Fibroblast of lung (primary cell): Measurements from ENCODE around the gene TMCC1.

Experiments used
- EZH2 ChIP-seq: IDR thresholded peaks from 2 replicates; pipeline ENCODE4 v1.5.1; 2012; ENCODE audit warnings: low read length, control low read depth, mild to moderate bottlenecking; ENCODE audit errors: missing control alignments
- TF ChIP-seq, protein P1 (sequence below), 2 donors: IDR thresholded peaks in 1 of 2; conservative IDR thresholded peaks in 1 of 2; 1 replicate in 1 of 2; 2 replicates in 1 of 2; pipeline ENCODE4 v1.5.1; 2011 to 2012; ENCODE audit warnings: low read length in 2 of 2, control low read depth in 1 of 2, inconsistent platforms in 1 of 2, low read depth in 1 of 2, mild to moderate bottlenecking in 1 of 2

DNA sequence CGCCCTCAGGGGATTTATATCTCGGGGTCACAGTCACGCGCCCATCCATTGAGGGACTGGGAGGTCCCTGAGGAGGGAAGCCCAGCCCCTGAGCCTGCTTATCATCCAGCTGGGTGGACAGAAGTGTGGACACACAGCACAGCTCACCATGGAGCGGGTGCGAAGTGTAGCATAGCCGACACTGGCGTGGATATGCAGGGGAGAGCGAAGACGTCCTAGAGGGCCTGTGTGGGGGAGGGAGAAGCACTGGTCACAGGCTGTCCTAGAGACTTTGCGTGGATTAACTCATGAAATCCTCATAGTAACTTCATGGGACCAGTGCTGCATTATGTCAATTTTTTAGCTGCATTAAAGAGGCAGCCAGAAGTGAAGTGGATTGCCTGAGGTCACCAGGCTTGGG lies 261.0 kb downstream of the TMCC1 start:
- TF ChIP-seq, protein P1, sequence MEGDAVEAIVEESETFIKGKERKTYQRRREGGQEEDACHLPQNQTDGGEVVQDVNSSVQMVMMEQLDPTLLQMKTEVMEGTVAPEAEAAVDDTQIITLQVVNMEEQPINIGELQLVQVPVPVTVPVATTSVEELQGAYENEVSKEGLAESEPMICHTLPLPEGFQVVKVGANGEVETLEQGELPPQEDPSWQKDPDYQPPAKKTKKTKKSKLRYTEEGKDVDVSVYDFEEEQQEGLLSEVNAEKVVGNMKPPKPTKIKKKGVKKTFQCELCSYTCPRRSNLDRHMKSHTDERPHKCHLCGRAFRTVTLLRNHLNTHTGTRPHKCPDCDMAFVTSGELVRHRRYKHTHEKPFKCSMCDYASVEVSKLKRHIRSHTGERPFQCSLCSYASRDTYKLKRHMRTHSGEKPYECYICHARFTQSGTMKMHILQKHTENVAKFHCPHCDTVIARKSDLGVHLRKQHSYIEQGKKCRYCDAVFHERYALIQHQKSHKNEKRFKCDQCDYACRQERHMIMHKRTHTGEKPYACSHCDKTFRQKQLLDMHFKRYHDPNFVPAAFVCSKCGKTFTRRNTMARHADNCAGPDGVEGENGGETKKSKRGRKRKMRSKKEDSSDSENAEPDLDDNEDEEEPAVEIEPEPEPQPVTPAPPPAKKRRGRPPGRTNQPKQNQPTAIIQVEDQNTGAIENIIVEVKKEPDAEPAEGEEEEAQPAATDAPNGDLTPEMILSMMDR (conservative IDR thresholded peaks at IDR 0.05 in 1 of 2, IDR thresholded peaks at IDR 0.05 in 1 of 2; ENCODE audit: low read depth in 1 of 2, low read length in 2 of 2) = no peak
- TF ChIP-seq EZH2 = no peak
